Fibroblast of lung (primary cell): ENCODE data around the gene ACTR2.

ENCODE experiments used
- EZH2 ChIP-seq: IDR thresholded peaks from 2 replicates; pipeline ENCODE4 v1.5.1; 2012; ENCODE audit warnings: low read length, control low read depth, mild to moderate bottlenecking; ENCODE audit errors: missing control alignments
- TF ChIP-seq, protein P1 (sequence below), 2 donors: IDR thresholded peaks in 1 of 2; conservative IDR thresholded peaks in 1 of 2; 1 replicate in 1 of 2; 2 replicates in 1 of 2; pipeline ENCODE4 v1.5.1; 2011 to 2012; ENCODE audit warnings: low read length in 2 of 2, control low read depth in 1 of 2, inconsistent platforms in 1 of 2, low read depth in 1 of 2, mild to moderate bottlenecking in 1 of 2

- TF ChIP-seq, protein P1, sequence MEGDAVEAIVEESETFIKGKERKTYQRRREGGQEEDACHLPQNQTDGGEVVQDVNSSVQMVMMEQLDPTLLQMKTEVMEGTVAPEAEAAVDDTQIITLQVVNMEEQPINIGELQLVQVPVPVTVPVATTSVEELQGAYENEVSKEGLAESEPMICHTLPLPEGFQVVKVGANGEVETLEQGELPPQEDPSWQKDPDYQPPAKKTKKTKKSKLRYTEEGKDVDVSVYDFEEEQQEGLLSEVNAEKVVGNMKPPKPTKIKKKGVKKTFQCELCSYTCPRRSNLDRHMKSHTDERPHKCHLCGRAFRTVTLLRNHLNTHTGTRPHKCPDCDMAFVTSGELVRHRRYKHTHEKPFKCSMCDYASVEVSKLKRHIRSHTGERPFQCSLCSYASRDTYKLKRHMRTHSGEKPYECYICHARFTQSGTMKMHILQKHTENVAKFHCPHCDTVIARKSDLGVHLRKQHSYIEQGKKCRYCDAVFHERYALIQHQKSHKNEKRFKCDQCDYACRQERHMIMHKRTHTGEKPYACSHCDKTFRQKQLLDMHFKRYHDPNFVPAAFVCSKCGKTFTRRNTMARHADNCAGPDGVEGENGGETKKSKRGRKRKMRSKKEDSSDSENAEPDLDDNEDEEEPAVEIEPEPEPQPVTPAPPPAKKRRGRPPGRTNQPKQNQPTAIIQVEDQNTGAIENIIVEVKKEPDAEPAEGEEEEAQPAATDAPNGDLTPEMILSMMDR (conservative IDR thresholded peaks at IDR 0.05 in 1 of 2, IDR thresholded peaks at IDR 0.05 in 1 of 2; ENCODE audit: low read depth in 1 of 2, low read length in 2 of 2), result no peak
- TF ChIP-seq EZH2, result no peak
These were observed 39.4 kb downstream of the ACTR2 start for GRCh38 chr2:65267008-65267407.
